Panc1 (cell line): ENCODE data around the gene PEX7.

Experiments used
- CTCF ChIP-seq: fragments of 450-650 bp; IDR thresholded peaks from 2 replicates; pipeline ENCODE4 v1.5.1; 2017; ENCODE audit warnings: mild to moderate bottlenecking
- POLR2AphosphoS5 ChIP-seq: IDR thresholded peaks from 2 replicates; pipeline ENCODE4 v1.6.1; 2012; ENCODE audit warnings: mild to moderate bottlenecking, low read depth, low read length, moderate library complexity
- SIN3A ChIP-seq: IDR thresholded peaks from 2 replicates; pipeline ENCODE4 v1.6.1; 2012; ENCODE audit warnings: low read depth, mild to moderate bottlenecking, low read length, moderate library complexity, borderline replicate concordance; ENCODE audit not compliant: insufficient read depth

GRCh38 chr6:136889271-136890193, 67.1 kb downstream of the PEX7 start:
- TF ChIP-seq CTCF (no peak), POLR2AphosphoS5 (no peak), SIN3A (no peak)
